CD4-positive, alpha-beta T cell treated with Interleukin-21 for 1 hour (primary cell): ENCODE results near the gene MED12L.

Source experiments
- DNase-seq: peaks from one replicate; pipeline ENCODE4 v3.0.0-alpha.2; 2020

Gene MED12L

GRCh38 chr3:151431940-151432339 lies 346.5 kb downstream of the MED12L start:
- DNase-seq: no peak

DNA sequence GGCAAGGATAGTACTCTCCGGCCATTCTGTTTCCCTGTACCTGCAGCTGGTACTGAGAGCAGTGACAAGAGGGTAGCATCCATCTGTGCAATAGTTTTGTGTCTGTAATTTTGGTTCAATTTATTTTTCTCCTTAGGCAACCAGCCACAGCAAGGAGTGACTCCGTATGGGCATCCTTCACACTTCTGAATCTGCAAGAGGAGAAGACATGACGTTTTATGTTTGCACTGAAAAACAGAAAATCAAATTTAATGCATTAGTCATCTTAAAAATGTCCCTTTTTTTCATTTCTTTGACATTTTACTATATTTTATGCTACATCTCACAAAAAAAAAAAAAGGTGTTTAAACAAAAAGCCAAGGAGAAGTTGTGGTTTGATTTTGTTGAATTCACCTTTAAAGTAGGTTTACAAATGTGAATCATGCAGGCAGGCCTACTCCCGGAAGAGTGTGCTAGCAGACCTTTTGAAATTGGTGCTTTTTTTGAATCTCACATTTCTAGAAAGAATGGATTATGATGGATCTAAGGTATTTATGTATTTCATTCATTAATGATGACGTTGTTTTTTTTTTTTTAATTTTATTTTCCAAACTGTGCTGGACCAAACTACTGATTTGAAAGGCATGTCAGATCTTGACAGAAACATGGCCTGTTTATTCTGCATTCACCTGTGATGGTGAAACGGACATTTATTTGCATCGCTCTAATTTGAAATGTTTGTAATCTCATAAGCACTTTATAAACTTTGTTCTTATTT lies 347.3 kb downstream of the MED12L start:
- DNase-seq: no peak

GRCh38 chr3:151434151-151434890 lies 348.9 kb downstream of the MED12L start:
- DNase-seq: no peak

GRCh38 chr3:151436675-151437446 lies 351.4 kb downstream of the MED12L start:
- DNase-seq: no peak

GRCh38 chr3:151437906-151438305 lies 352.4 kb downstream of the MED12L start:
- no peak for DNase-seq

DNA sequence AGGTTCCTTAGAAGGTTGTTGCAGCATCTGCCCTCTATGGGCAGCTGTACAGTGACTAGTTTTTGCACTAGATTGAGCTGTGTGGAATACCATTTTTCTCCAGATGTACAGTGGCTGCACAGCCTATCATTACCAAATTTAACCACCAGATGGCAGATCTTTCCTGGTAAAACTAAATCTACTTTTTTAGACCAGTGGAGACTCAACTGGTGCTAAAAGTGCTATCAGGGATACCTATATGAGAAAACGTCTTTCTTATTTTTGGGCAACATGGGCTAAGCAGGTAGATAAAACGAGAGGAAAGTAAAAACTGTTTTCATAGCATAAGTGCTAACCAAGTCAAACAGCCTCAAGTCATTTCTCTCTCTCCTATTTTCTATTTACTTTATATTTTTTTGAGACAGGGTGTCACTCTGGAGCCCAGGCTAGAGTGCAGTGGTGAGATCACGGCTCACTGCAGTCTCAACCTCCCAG lies 354.2 kb downstream of the MED12L start:
- peak; percentile 38 for DNase-seq

- DNase-seq: no peak
Observed at GRCh38 chr3:151440940-151441339, 355.5 kb downstream of the MED12L start.

- no peak for DNase-seq
Observed at GRCh38 chr3:151443583-151443982, 358.1 kb downstream of the MED12L start.

GRCh38 chr3:151445273-151446001 lies 360.0 kb downstream of the MED12L start:
- no peak for DNase-seq

GRCh38 chr3:151446002-151446340 lies 360.5 kb downstream of the MED12L start:
- no peak for DNase-seq

DNA sequence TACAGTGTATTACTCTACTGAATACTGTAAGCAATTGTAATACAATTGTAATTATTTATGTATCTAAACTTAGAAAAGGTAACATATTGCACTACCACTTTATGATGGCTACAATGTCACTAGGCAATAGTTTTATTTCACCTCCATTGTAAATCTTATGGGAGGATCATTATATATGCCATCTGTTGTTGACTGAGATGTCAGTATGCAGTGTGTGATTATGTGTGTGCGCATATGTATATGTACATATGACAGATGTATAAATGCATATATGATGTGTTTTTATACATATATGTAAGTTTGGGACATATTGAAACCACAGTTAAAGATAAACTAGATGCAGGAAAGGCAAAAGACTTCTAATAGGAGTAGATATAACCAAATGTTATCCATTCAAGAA lies 366.9 kb downstream of the MED12L start:
- DNase-seq: no peak

DNA sequence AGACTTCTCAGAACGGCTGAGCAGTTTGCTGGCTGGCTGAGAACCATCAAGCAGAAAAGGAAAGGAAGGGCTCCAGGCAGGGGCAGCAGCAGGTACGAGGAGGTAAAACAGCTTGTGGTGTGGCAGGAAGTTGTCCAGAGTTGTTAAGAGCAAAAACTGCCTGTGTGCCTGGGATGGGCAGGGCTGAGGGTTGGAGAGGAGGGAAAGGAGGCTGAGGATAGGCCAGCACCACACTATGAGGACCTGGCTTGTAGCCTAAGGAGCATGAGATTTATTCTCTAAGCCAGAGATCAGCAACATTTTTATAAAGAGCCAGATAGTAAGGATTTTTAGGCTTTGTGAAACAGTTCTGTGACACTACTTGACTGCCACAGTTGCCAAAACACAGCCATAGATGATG lies 367.4 kb downstream of the MED12L start:
- DNase-seq: no peak

GRCh38 chr3:151456065-151456464 lies 370.6 kb downstream of the MED12L start:
- no peak for DNase-seq

DNA sequence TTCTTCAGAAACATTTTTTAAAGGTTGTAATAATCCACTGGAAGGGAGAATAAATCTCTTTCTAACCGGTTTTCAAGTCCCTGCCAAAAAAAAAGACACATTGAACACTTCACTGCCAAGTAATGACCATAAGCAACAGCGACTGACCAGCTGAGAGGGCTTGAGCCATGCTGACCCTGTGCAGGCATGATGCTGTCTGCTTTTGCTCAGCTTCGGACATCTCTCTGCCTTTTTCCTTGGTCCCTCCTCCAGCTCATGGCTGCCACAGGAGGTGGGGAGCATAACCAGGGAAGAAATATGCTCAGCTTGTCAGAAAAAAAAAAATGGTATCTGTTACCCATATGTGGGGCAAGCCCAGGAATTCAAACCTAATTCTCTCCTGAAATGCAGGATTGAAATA lies 373.9 kb downstream of the MED12L start:
- DNase-seq: no peak

GRCh38 chr3:151460228-151460627 lies 374.8 kb downstream of the MED12L start:
- no peak for DNase-seq

DNA sequence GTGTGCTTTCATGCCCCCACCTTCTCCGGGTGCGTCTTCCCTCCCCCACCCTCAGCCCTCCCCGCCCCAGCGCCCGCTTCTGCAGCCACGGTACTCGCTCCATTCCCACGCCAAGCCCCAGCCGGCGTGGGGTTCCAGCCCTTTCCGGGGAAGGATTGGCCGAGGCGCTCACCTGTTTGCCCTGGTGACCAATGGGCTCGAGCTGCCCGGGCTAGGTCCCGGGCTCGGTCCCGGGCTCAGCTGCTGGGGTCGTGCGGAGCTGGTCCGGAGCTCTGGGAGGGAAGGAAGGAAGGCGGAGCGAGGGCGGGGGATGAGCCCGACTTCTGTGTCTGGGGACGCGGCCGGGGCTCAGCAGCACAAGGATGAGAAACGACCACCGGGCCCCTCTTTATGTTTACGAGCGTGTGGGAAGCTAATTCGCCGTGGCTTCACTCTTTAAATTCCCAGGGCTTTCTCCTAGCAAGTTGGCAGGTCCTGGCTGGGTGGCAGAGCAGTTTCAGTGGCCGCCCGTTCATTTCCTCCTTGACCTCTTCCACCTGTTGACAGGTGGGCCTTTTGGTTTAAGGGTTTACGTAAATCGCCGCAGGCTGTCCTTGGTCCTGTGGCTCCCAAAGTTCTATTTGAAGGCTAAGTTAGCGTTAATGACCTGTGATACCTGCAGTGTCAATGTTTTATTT lies 375.4 kb downstream of the MED12L start, which contains the start of gene IGSF10:
TSS of gene IGSF10 (minus strand) at position 288 of the 677 bp plus-strand sequence. CDS start 2,352 bp downstream, outside the sequence.
- DNase-seq: no peak

DNA sequence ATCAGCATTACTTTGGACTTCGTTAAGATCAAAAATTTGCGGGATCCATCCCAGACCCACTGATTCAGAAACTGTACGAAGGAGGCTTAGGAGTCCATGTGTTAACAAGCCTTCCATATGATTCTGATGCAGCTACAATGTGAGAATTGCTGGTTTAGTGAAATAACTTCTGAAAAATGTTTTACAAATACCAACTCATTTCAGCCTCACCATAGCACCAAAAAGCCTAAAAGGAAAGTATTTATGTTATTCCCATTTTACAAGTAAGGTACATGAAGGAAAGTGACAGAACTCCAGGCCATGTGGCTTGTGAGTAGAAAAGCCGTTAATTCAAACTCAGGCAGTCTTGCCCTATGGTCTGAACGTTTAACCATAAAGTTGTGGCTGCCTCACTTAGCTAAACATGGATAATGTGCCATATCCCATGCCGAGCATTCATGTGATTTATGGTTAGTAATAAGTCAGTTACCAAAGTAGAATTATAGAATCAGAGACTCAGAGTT lies 376.9 kb downstream of the MED12L start:
- no peak for DNase-seq

- no peak for DNase-seq
Observed at GRCh38 chr3:151462991-151463390, 377.5 kb downstream of the MED12L start.

DNA sequence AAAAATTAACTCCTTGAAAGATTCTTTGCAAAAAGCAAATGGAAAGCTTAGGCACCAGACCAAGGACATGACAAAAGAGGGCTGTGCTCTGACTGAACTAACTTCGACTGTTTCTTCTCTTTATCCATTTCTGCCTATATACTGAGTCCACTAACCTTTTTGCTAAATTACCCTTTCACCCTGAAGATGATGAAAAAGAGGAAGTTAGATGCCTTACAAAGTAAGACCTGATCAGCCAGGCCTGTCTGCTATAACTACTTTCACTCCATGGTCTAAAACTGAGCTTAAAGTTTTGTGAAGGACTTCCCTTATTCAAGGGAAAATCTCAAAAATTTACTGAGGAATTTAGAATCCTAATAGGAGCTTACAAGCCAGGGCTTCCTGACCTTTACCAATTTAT lies 381.6 kb downstream of the MED12L start:
- no peak for DNase-seq

DNA sequence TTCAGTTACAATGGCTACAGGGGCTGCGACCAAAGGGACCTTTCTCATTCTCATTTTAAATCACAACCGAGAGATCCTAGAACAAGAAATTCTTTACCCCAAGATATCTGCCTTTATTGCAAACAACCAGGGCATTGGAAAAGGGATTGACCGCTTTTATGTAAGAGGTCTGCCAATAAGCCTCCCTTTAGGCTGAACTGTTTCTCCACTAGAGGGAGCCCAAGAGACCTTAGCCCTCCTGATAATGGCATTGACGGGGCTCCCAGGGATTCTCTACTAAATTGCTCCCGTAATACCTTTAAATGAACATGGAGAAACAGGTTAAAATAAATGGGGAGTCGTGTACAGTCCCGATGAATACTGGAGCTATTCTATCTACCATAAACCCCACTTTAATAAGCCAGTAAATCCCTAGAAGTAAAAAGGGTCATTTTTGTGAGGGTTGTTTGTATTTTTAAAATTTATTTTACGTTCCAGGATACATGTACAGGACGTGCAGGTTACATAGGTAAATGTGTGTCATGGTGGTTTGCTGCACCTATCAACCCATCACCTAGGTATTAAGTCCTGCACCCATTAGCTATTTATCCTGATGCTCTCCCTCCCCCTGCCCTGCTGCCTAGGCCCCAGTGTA lies 382.9 kb downstream of the MED12L start:
- DNase-seq: peak; percentile 60

DNA sequence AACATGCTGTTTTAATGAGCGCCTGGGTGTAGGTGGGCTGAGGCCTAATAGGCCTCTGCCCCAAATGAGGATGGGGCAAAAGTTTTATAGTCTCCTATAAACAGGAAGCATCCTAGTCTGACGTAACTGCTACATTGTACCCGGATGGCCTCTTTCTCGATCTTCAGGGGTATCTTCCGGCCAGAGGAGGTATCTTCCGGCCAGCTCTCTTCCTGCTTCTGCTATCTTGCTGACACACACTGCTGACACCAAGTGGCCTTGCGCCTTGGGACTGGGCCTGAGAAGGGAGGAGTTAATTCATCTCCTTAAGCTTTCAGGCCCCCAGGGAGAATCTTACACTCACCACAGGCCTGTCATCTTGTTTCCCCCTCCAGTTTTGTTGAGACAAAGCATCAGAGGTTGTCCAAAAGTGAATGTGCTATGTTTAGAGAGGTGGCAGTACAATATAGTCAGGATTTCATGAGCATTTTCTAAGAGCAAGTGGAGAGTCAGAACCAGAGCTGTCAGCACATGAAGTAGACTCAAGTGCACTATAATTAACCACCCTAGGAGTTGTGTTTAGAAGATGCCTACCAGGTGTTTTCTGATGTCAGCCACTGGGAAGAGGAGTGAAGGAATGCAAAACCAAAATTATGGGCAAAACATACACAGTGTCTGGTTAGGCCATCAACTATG lies 391.0 kb downstream of the MED12L start:
- no peak for DNase-seq
